ENCODE data around the gene CKM. TPM values are rescaled to one million over a fixed set of nuclear protein-coding genes. Genes with fewer than 3 reads are reported as not detected.

CKM gene
- total RNA-seq, 1 donor from 2014 or later: 3,746 TPM

DNA sequence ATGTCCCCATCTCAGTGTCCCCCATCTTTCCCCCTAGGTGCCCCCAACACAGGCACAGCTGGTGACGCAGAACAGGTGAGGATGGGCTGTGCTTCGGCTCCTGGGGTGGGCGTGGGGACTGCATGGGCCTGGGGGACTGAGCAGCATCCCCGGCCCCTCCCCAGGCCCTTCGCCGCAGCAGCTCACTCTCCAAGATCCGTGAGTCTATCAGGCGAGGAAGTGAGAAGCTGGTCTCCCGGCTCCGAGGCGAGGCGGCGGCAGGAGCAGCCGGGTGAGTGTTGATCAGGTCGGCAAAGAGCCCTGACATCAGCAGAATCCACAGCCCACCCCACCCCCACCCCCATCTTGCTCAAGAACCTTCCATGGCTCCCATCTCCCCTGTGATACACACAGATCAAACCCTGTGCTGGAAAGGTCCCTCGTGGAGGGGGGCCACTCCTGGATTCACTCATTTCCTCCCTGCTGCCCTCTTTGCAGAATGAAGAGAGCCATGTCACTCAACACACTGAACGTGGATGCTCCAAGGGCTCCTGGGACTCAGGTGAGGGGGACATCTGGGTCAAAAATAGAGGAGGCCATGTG lies 27.9 kb upstream of the CKM start:
- Histone ChIP-seq H3K36me3 (ENCODE audit: control insufficient read depth in 3 of 3, insufficient read depth in 3 of 3, low read length in 3 of 3) (peaks cover 23 to 31% (median 31%) of the 10 kb centered on the region in 3 donors), H3K4me1 (ENCODE audit: control insufficient read depth in 3 of 3, insufficient read depth in 3 of 3, low read length in 3 of 3) (peaks cover 0 to 3% (median 0%) of the 10 kb centered on the region in 3 donors), H3K27me3 (ENCODE audit: control insufficient read depth in 3 of 3, insufficient read depth in 3 of 3, low read length in 3 of 3) (peaks cover 9 to 23% (median 19%) of the 10 kb centered on the region in 3 donors), H3K9me3 (ENCODE audit: control insufficient read depth in 3 of 3, low read length in 3 of 3) (no peaks in the 10 kb centered on the region), H3K27ac (ENCODE audit: low read depth, low read length) (no peak overlapping the region), H3K4me3 (ENCODE audit: low read length in 3 of 3) (no peak overlapping the region), H3K9ac (ENCODE audit: low read depth in 1 of 3, low read length in 3 of 3) (no peak overlapping the region)

DNA sequence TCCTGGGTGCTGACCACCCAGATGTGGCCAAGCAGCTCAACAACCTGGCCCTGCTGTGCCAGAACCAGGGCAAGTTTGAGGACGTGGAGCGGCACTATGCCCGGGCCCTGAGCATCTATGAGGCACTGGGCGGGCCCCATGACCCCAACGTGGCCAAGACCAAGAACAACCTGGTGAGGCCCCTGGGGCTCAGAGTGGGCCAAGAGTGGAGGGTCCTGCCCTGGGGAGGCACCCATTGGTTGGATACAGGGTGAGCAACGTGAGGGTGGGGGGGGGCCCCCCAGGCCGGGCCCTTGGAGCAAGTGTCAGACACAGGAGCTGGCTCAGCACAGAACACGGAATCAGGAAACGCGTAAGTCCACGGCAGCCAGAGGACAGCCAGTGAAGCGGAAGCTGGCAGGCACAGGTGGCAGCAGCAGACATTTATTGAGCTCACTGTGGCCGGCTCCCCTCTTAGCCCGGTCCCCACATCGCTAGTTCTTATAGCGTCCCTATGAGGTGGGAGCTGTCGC lies 26.8 kb upstream of the CKM start:
- H3K36me3 ChIP-seq (ENCODE audit: control insufficient read depth in 3 of 3, insufficient read depth in 3 of 3, low read length in 3 of 3): peaks cover 18 to 29% (median 25%) of the 10 kb centered on the region in 3 donors
- H3K4me1 ChIP-seq (ENCODE audit: control insufficient read depth in 3 of 3, insufficient read depth in 3 of 3, low read length in 3 of 3): peaks cover 0 to 3% (median 0%) of the 10 kb centered on the region in 3 donors
- H3K27me3 ChIP-seq (ENCODE audit: control insufficient read depth in 3 of 3, insufficient read depth in 3 of 3, low read length in 3 of 3): peaks cover 14 to 30% (median 21%) of the 10 kb centered on the region in 3 donors
- H3K9me3 ChIP-seq (ENCODE audit: control insufficient read depth in 3 of 3, low read length in 3 of 3): no peaks in the 10 kb centered on the region
- no peak overlapping the region for H3K27ac ChIP-seq (ENCODE audit: low read depth, low read length)
- no peak overlapping the region for H3K9ac ChIP-seq (ENCODE audit: low read depth in 1 of 3, low read length in 3 of 3)
- H3K4me3 ChIP-seq (ENCODE audit: low read length in 3 of 3): no peak overlapping the region

- Histone ChIP-seq H3K9ac (ENCODE audit: low read depth in 1 of 3, low read length in 3 of 3) (no peak overlapping the region), H3K9me3 (ENCODE audit: control insufficient read depth in 3 of 3, low read length in 3 of 3) (no peaks in the 10 kb centered on the region), H3K27me3 (ENCODE audit: control insufficient read depth in 3 of 3, insufficient read depth in 3 of 3, low read length in 3 of 3) (peaks cover 14 to 30% (median 21%) of the 10 kb centered on the region in 3 donors), H3K4me1 (ENCODE audit: control insufficient read depth in 3 of 3, insufficient read depth in 3 of 3, low read length in 3 of 3) (peaks cover 0 to 3% (median 0%) of the 10 kb centered on the region in 3 donors), H3K4me3 (ENCODE audit: low read length in 3 of 3) (no peak overlapping the region), H3K27ac (ENCODE audit: low read depth, low read length) (no peak overlapping the region), H3K36me3 (ENCODE audit: control insufficient read depth in 3 of 3, insufficient read depth in 3 of 3, low read length in 3 of 3) (peaks cover 15 to 26% (median 22%) of the 10 kb centered on the region in 3 donors)
Measured at GRCh38 chr19:45349126-45349415, 26.4 kb upstream of the CKM start.

DNA sequence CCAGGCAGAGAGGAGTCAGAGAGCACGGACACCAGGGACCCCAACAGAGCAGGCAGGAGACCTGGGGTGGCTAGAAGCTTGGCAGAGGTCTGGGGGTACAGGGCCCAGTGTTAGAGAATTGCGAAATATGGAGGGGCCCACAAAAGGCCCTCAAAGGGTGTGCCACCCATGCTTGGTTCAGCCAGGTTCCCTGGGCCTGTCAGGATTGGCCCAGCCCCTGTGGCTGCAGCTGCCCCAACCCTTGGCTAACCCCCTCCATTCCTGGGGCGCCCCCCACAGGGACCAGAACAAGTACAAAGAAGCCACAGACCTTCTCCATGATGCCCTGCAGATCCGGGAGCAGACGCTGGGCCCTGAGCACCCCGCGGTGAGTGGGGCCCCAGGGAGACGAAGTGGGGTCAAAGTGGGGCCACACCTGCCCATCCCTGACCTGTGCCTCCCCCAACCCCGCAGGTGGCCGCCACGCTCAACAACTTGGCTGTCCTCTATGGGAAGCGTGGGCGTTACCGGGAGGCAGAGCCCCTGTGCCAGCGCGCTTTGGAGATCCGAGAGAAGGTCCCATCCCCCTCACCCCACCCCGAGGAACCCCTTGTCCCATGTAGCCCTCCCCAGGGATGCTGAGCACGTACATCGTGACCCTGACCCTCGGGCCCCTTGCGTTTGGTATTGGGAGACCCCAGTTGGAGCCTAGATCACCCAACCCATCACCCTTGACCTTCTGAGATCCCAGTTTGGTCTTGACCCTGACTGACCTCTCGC lies 25.9 kb upstream of the CKM start:
- Histone ChIP-seq H3K4me1 (ENCODE audit: control insufficient read depth in 3 of 3, insufficient read depth in 3 of 3, low read length in 3 of 3) (peaks cover 0 to 3% (median 0%) of the 10 kb centered on the region in 3 donors), H3K4me3 (ENCODE audit: low read length in 3 of 3) (no peak overlapping the region), H3K9me3 (ENCODE audit: control insufficient read depth in 3 of 3, low read length in 3 of 3) (no peaks in the 10 kb centered on the region), H3K27ac (ENCODE audit: low read depth, low read length) (no peak overlapping the region), H3K9ac (ENCODE audit: low read depth in 1 of 3, low read length in 3 of 3) (no peak overlapping the region), H3K36me3 (ENCODE audit: control insufficient read depth in 3 of 3, insufficient read depth in 3 of 3, low read length in 3 of 3) (peaks cover 13 to 20% (median 20%) of the 10 kb centered on the region in 3 donors), H3K27me3 (ENCODE audit: control insufficient read depth in 3 of 3, insufficient read depth in 3 of 3, low read length in 3 of 3) (peaks cover 14 to 30% (median 21%) of the 10 kb centered on the region in 3 donors)

- Histone ChIP-seq H3K27me3 (ENCODE audit: control insufficient read depth in 3 of 3, insufficient read depth in 3 of 3, low read length in 3 of 3) (peaks cover 16 to 33% (median 21%) of the 10 kb centered on the region in 3 donors), H3K9ac (ENCODE audit: low read depth in 1 of 3, low read length in 3 of 3) (no peak overlapping the region), H3K4me1 (ENCODE audit: control insufficient read depth in 3 of 3, insufficient read depth in 3 of 3, low read length in 3 of 3) (peaks cover 0 to 3% (median 0%) of the 10 kb centered on the region in 3 donors), H3K4me3 (ENCODE audit: low read length in 3 of 3) (no peak overlapping the region), H3K9me3 (ENCODE audit: control insufficient read depth in 3 of 3, low read length in 3 of 3) (no peaks in the 10 kb centered on the region), H3K27ac (ENCODE audit: low read depth, low read length) (no peak overlapping the region), H3K36me3 (ENCODE audit: control insufficient read depth in 3 of 3, insufficient read depth in 3 of 3, low read length in 3 of 3) (peaks cover 7 to 15% (median 14%) of the 10 kb centered on the region in 3 donors)
Measured at GRCh38 chr19:45347570-45348366, 25.1 kb upstream of the CKM start.

DNA sequence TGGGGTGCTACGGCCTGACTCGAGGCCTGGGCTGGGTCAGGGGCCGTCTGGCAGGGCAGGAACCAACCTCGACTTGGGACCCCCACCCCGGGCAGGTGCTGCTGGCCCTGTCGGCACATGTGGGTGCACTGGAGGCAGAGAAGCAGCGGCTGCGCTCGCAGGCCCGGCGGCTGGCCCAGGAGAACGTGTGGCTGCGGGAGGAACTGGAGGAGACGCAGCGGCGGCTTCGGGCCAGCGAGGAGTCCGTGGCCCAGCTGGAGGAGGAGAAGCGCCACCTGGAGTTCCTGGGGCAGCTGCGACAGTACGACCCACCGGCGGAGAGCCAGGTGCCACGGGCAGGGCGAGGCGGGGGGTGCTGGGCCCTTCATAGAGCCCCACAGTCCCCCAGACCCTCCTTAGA lies 23.8 kb upstream of the CKM start:
- H3K9ac ChIP-seq (ENCODE audit: low read depth in 1 of 3, low read length in 3 of 3): no peak overlapping the region

GRCh38 chr19:45345506-45345860 lies 22.8 kb upstream of the CKM start:
- no peaks in the 10 kb centered on the region for H3K36me3 ChIP-seq (ENCODE audit: control insufficient read depth in 3 of 3, insufficient read depth in 3 of 3, low read length in 3 of 3)
- no peak overlapping the region for H3K27ac ChIP-seq (ENCODE audit: low read depth, low read length)
- no peak overlapping the region for H3K9ac ChIP-seq (ENCODE audit: low read depth in 1 of 3, low read length in 3 of 3)
- no peaks in the 10 kb centered on the region for H3K9me3 ChIP-seq (ENCODE audit: control insufficient read depth in 3 of 3, low read length in 3 of 3)
- H3K4me3 ChIP-seq (ENCODE audit: low read length in 3 of 3): no peak overlapping the region
- H3K4me1 ChIP-seq (ENCODE audit: control insufficient read depth in 3 of 3, insufficient read depth in 3 of 3, low read length in 3 of 3): peaks cover 0 to 6% (median 0%) of the 10 kb centered on the region in 3 donors
- peaks cover 29 to 50% (median 30%) of the 10 kb centered on the region in 3 donors for H3K27me3 ChIP-seq (ENCODE audit: control insufficient read depth in 3 of 3, insufficient read depth in 3 of 3, low read length in 3 of 3)

More for the DNA sequence above, 23.8 kb upstream of the CKM start:
- H3K4me3 ChIP-seq (ENCODE audit: low read length in 3 of 3): peak overlapping the region in 1 of 3 donors; percentile 13
- no peak overlapping the region for H3K27ac ChIP-seq (ENCODE audit: low read depth, low read length)
- H3K9me3 ChIP-seq (ENCODE audit: control insufficient read depth in 3 of 3, low read length in 3 of 3): no peaks in the 10 kb centered on the region
- peaks cover 23 to 40% (median 26%) of the 10 kb centered on the region in 3 donors for H3K27me3 ChIP-seq (ENCODE audit: control insufficient read depth in 3 of 3, insufficient read depth in 3 of 3, low read length in 3 of 3)
- H3K4me1 ChIP-seq (ENCODE audit: control insufficient read depth in 3 of 3, insufficient read depth in 3 of 3, low read length in 3 of 3): peaks cover 0 to 3% (median 0%) of the 10 kb centered on the region in 3 donors
- peaks cover 4 to 5% (median 4%) of the 10 kb centered on the region in 3 donors for H3K36me3 ChIP-seq (ENCODE audit: control insufficient read depth in 3 of 3, insufficient read depth in 3 of 3, low read length in 3 of 3)

DNA sequence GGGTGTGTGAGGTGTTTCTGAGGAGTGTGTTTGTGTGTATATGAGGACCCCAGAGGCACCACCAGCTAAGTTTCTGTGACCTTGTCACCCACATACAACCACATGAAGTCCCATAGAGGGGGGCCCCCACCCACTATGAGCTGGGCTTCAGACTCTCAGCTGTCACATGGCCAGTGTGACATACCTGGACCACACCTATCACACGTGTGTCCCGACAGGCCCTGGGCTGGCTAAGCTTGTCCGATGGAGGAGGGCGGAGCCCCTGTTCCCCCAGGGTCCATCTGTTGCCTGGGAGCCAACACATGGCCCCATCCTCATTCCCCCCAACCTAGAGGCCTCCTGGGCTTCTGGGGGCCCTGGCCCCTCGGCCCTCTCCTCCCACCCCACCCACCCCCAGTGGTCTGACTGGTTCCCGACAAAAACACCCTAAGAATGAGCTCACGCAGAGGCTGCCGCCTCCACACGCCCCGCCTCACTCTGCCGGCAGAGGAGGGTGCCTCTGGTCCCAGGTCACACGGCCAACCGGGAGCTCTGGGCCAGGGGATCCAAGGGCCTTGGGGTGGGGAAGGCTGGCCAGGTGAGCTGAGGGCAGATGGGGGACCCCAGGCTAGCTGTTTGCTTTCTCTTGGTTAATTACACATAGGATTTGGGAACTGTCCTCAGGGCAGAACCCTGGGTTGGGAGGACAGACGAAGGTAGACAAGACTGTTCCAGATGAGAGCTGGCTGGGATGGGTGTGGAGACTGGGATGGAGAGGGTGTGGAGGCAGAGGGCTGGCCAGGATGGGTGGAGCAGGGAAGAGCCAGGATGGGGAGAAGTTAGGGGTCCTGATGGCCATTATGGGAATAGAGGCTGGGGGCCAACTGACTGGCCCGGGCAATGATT lies 22.2 kb upstream of the CKM start:
- H3K4me1 ChIP-seq (ENCODE audit: control insufficient read depth in 3 of 3, insufficient read depth in 3 of 3, low read length in 3 of 3): peaks cover 0 to 9% (median 2%) of the 10 kb centered on the region in 3 donors
- no peak overlapping the region for H3K4me3 ChIP-seq (ENCODE audit: low read length in 3 of 3)
- no peaks in the 10 kb centered on the region for H3K9me3 ChIP-seq (ENCODE audit: control insufficient read depth in 3 of 3, low read length in 3 of 3)
- no peak overlapping the region for H3K27ac ChIP-seq (ENCODE audit: low read depth, low read length)
- no peak overlapping the region for H3K9ac ChIP-seq (ENCODE audit: low read depth in 1 of 3, low read length in 3 of 3)
- H3K27me3 ChIP-seq (ENCODE audit: control insufficient read depth in 3 of 3, insufficient read depth in 3 of 3, low read length in 3 of 3): peaks cover 35 to 55% (median 36%) of the 10 kb centered on the region in 3 donors
- no peaks in the 10 kb centered on the region for H3K36me3 ChIP-seq (ENCODE audit: control insufficient read depth in 3 of 3, insufficient read depth in 3 of 3, low read length in 3 of 3)

GRCh38 chr19:45342911-45343310 lies 20.2 kb upstream of the CKM start:
- H3K4me3 ChIP-seq (ENCODE audit: low read length in 3 of 3): no peak overlapping the region
- no peak overlapping the region for H3K27ac ChIP-seq (ENCODE audit: low read depth, low read length)
- H3K36me3 ChIP-seq (ENCODE audit: control insufficient read depth in 3 of 3, insufficient read depth in 3 of 3, low read length in 3 of 3): no peaks in the 10 kb centered on the region
- H3K27me3 ChIP-seq (ENCODE audit: control insufficient read depth in 3 of 3, insufficient read depth in 3 of 3, low read length in 3 of 3): peaks cover 31 to 55% (median 34%) of the 10 kb centered on the region in 3 donors
- H3K9me3 ChIP-seq (ENCODE audit: control insufficient read depth in 3 of 3, low read length in 3 of 3): no peaks in the 10 kb centered on the region
- H3K9ac ChIP-seq (ENCODE audit: low read depth in 1 of 3, low read length in 3 of 3): no peak overlapping the region
- peaks cover 2 to 16% (median 5%) of the 10 kb centered on the region in 3 donors for H3K4me1 ChIP-seq (ENCODE audit: control insufficient read depth in 3 of 3, insufficient read depth in 3 of 3, low read length in 3 of 3)
